GM18526 (cell line): ENCODE data around the gene FOXK2.

Source experiments
- POLR2A ChIP-seq: IDR thresholded peaks from 3 replicates; pipeline ENCODE4 v1.6.1; 2011; ENCODE audit not compliant: insufficient read length; ENCODE audit errors: extremely low read depth

Gene FOXK2

GRCh38 chr17:82603981-82604448 is 84.5 kb downstream of the FOXK2 start:
- TF ChIP-seq POLR2A, result no peak

- no peak for TF ChIP-seq POLR2A
Observed at GRCh38 chr17:82604532-82604931, 85.0 kb downstream of the FOXK2 start.

DNA sequence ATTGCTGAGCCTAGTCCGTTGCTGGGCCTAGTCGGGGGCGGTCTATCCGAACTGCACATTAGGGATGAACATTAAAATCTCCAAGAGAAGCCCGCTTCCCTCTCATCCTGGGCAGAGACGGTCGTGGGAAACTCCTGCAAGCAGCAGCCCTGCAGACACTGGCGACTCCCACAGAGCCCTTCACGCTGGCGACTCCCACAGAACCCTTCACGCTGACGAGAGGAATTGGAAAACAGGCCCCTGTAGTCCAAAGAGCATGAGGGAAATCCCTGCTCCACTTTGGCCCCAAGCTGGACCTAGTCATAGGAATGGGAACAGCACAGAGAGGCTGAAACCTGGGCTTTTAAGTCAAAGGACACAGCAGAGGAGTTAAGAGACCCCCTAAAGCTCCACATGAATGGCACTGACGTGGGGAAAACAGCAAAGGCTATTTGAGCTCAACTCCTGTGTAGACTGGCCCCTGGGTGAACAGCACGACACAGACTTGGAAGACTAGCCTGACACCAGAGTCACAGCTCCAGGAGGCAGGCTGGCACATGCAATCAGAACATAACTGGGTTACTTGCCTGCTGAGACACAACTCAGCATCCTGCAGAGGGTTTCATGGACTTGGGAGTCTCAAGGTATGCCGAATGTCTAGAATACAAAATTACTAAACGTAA is 86.5 kb downstream of the FOXK2 start:
- no peak for TF ChIP-seq POLR2A

- TF ChIP-seq POLR2A, result no peak
Observed at GRCh38 chr17:82608816-82609215, 89.3 kb downstream of the FOXK2 start.

GRCh38 chr17:82609655-82610054 is 90.1 kb downstream of the FOXK2 start:
- TF ChIP-seq POLR2A, result no peak

DNA sequence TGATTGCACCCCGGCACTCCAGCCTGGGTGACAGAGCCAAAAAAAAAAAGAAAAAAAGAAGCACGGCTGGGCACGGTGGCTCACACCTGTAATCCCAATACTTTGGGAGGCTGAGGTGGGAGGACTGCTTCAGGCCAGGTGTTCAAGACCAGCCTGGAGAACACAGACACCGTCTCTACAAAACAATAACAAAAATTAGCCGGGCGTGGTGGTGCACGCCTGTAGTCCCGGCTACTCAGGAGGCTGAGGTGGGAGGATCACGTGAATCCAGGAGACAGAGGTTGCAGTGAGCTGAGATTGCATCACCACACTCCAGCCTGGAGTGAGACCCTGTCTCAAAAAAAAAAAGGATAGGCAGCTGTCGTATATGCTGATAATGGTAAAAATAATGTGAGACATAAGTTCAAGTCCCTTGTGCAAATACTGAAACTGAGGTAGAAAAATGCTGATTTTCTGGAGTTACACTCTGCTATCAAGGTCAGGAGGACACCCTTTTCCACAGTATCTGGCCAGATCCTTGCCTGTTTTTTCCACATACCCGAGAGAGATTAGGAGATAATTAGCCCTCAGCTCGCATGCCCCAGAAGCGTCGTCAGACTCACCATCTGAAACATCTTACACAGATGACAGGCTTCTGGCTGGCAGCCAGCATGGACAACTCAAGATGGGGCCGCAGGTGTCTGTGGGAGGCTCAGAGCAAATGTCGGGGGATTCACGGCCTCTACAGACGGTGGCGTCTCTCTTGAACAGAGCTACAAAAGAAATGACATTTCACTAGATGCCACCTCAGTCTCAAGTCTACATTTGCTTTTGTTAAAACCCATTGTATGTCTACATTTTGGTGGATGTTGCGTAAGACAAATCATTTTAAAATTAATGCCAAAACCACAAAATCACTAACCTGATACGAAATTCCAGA is 91.9 kb downstream of the FOXK2 start:
- no peak for TF ChIP-seq POLR2A

- no peak for TF ChIP-seq POLR2A
Observed at GRCh38 chr17:82613283-82614094, 94.0 kb downstream of the FOXK2 start.

- no peak for TF ChIP-seq POLR2A
Observed at GRCh38 chr17:82614095-82614631, 94.6 kb downstream of the FOXK2 start.

- TF ChIP-seq POLR2A, result no peak
Observed at GRCh38 chr17:82615084-82616020, 95.8 kb downstream of the FOXK2 start.

GRCh38 chr17:82616021-82616711 is 96.6 kb downstream of the FOXK2 start:
- no peak for TF ChIP-seq POLR2A

GRCh38 chr17:82619211-82619610 is 99.7 kb downstream of the FOXK2 start:
- TF ChIP-seq POLR2A, result no peak

DNA sequence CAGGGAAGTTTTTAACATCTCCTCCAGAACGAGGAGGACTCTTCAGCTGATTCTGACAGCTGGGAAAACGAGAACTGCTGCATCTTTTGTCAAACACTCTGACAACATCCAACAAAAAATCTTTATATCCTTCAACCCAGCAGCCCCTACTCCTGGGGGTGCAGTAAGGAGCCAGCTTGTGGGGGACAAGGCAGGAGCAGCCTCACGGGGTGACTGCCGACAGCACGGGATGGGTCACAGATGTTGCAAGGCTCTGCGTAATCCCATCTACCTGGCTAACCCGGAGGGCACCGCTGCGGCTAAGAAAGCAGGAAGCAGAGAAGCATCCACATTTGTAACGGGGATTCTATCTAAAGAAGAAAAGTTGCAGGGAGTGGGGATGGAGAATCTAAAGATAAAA is 100.1 kb downstream of the FOXK2 start:
- TF ChIP-seq POLR2A, result no peak

- no peak for TF ChIP-seq POLR2A
Observed at GRCh38 chr17:82623707-82624106, 104.2 kb downstream of the FOXK2 start.

GRCh38 chr17:82627405-82627804 is 107.9 kb downstream of the FOXK2 start:
- TF ChIP-seq POLR2A, result no peak

DNA sequence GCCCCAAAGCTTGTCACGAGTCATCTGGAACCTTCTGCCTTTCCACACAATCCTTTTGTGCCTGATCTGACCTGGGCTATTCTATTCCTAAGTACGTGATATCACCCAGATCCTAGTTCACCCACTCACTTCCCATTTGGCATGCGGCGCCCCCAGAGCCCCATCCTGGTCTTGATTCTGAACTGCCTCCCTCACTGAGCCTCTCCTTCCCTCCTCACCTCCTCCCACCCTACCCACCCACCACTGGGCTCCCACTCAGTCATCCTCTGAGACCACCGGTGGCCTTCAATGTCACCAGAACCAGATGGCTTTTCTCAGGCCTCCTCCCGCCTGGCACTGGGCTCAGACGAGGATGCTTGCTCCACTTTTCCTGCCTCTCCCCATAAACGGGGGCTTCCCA is 110.2 kb downstream of the FOXK2 start:
- no peak for TF ChIP-seq POLR2A
